K562 (cell line): Measurements from ENCODE around the gene DDX50. TPM values are rescaled to one million over a fixed set of nuclear protein-coding genes. Genes with fewer than 3 reads are reported as not detected.

ENCODE experiments used
- ARID1B ChIP-seq: fragments of 450-650 bp; IDR thresholded peaks from 2 replicates; pipeline ENCODE4 v1.6.1; 2016; ENCODE audit warnings: antibody characterized with exemption, mild to moderate bottlenecking, inconsistent platforms
- HMG20B ChIP-seq: fragments of 250-450 bp; sonication (Bioruptor Pico); IDR thresholded peaks from 2 replicates; pipeline ENCODE4 v1.5.0; 2021; ENCODE audit warnings: mild to moderate bottlenecking
- ID3 ChIP-seq, 2 experiments: fragments of 250-450 bp in 1 of 2; fragments of 450-650 bp in 1 of 2; sonication (Bioruptor Pico) in 1 of 2; IDR thresholded peaks; 2 replicates each; pipeline versions ENCODE4 v1.6.1 to v1.8.0; 2016 to 2021; ENCODE audit warnings: mild to moderate bottlenecking in 2 of 2, moderate library complexity in 2 of 2, missing compliant biosample characterization in 1 of 2, missing genetic modification characterization in 1 of 2
- MAX ChIP-seq: sonication (generic); formaldehyde crosslinking; IDR thresholded peaks from 2 replicates; pipeline ENCODE4 v1.9.0; 2022; ENCODE audit warnings: mild to moderate bottlenecking, missing genetic modification reagents
- MGA ChIP-seq: fragments of 450-650 bp; IDR thresholded peaks from 2 replicates; pipeline ENCODE4 v1.6.1; 2016; ENCODE audit warnings: mild to moderate bottlenecking, moderate library complexity
- NR2F6 ChIP-seq: fragments of 450-650 bp; formaldehyde crosslinking; IDR thresholded peaks from 2 replicates; pipeline ENCODE4 v1.4.0; 2020; ENCODE audit warnings: mild to moderate bottlenecking
- PHF20 ChIP-seq: fragments of 450-650 bp; IDR thresholded peaks from 2 replicates; pipeline ENCODE4 v1.6.1; 2018; ENCODE audit not compliant: partially characterized antibody
- SP1 ChIP-seq: sonication (generic); formaldehyde crosslinking; IDR thresholded peaks from 2 replicates; pipeline ENCODE4 v1.8.1; 2022; ENCODE audit warnings: mild to moderate bottlenecking, missing genetic modification reagents
- ZNF146 ChIP-seq: IDR thresholded peaks from one replicate; pipeline ENCODE4 v1.6.1; 2018; ENCODE audit warnings: missing compliant biosample characterization; ENCODE audit not compliant: unreplicated experiment
- polyA plus RNA-seq, 8 experiments: library from polyadenylated mRNA; depleted of rRNA in 4 of 8; stranded (reverse) in 5 of 8; unstranded in 3 of 8; fragments of >200 nt; fragmentation: Nextera tagmentation in 2 of 8; fragmentation: Illumina TruSeq in 1 of 8; extraction: Ambion mirVana in 2 of 8; extraction: Trizol in 1 of 8; gene quantifications; 2 replicates each; pipeline versions ENCODE4 v1.2.1 to v1.2.3, GENCODE V29; 2011 to 2014; ENCODE audit warnings: inconsistent platforms in 1 of 8, missing spikeins in 1 of 8
- total RNA-seq, 7 experiments: library from RNA; depleted of rRNA in 6 of 7; stranded (reverse); fragments of >200 nt in 6 of 7; fragmentation: Illumina TruSeq in 2 of 7; extraction: Trizol in 2 of 7; gene quantifications; 2 replicates each; pipeline versions ENCODE4 v1.2.1 to v1.2.3, GENCODE V29; 2011 to 2021; ENCODE audit warnings: low replicate concordance in 1 of 7
- TF ChIP-seq, protein P1 (sequence below), 3 experiments: IDR thresholded peaks in 2 of 3; conservative IDR thresholded peaks in 1 of 3; 2 replicates each; pipeline ENCODE4 v1.5.1; 2011 to 2012; ENCODE audit warnings: low read length in 3 of 3, mild to moderate bottlenecking in 3 of 3, control low read depth in 2 of 3, improper control_type of control experiment in 1 of 3, inconsistent platforms in 1 of 3, low read depth in 1 of 3, mixed read lengths in 1 of 3, moderate library complexity in 1 of 3; ENCODE audit not compliant: insufficient read depth in 2 of 3
- TF ChIP-seq, protein P2 (sequence below): fragments of 250-450 bp; sonication (Bioruptor Pico); IDR thresholded peaks from 2 replicates; pipeline ENCODE4 v1.5.0; 2021

The DDX50 gene
- total and polyA plus RNA-seq, 9 of the 15 experiments (the other 6 are each of a cell fraction or from before 2014, with no cell fraction given): 36.7 to 86.8 (median 57.4) TPM

DNA sequence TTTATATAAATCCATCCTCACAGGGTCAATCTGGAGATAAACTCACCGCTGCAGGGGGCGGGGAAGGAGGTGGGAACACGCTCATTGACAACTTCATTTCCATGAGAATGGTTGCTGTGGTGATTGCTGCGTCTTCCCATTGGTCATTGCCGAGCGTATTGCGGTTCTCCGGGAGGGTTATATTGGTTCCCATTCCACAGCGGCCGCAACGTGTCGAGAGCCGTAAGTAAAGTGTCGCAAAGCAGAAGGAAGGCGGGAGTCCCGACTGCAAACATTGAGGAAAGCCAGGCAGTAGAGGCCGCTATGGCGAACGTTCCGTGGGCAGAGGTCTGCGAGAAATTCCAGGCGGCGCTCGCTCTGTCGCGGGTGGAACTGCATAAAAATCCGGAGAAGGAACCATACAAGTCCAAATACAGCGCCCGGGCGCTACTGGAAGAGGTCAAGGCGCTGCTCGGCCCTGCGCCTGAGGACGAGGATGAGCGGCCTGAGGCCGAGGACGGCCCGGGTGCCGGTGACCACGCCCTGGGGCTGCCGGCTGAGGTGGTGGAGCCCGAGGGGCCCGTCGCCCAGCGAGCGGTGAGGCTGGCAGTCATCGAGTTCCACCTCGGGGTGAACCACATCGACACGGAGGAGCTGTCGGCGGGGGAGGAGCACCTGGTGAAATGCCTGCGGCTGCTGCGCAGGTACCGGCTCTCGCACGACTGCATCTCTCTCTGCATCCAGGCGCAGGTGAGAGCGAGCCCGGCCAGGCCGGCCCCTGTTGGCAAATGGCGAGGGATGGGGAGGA is 87.6 kb downstream of the DDX50 start, which contains the start of gene KIFBP (continued):
- TF ChIP-seq PHF20 (peak; percentile 80), MAX (CRISPR knock-in tag) (peak; percentile 52), ARID1B (peak; percentile 54), ID3 (CRISPR knock-in tag; IDR thresholded peaks at IDR 0.05) (no peak), ID3 (tag; IDR thresholded peaks at IDR 0.05) (peak; percentile 68; the same call in 1 of the 2 replicates), HMG20B (CRISPR knock-in tag) (no peak), ZNF146 (CRISPR knock-in tag) (peak; percentile 7), SP1 (CRISPR knock-in tag) (peak; percentile 89), MGA (no peak; the same call in 1 of the 2 replicates), NR2F6 (CRISPR knock-in tag) (peak; percentile 76; the same call in 1 of the 2 replicates)
- TF ChIP-seq, protein P1, sequence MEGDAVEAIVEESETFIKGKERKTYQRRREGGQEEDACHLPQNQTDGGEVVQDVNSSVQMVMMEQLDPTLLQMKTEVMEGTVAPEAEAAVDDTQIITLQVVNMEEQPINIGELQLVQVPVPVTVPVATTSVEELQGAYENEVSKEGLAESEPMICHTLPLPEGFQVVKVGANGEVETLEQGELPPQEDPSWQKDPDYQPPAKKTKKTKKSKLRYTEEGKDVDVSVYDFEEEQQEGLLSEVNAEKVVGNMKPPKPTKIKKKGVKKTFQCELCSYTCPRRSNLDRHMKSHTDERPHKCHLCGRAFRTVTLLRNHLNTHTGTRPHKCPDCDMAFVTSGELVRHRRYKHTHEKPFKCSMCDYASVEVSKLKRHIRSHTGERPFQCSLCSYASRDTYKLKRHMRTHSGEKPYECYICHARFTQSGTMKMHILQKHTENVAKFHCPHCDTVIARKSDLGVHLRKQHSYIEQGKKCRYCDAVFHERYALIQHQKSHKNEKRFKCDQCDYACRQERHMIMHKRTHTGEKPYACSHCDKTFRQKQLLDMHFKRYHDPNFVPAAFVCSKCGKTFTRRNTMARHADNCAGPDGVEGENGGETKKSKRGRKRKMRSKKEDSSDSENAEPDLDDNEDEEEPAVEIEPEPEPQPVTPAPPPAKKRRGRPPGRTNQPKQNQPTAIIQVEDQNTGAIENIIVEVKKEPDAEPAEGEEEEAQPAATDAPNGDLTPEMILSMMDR (IDR thresholded peaks at IDR 0.05 in 2 of 3, conservative IDR thresholded peaks at IDR 0.05 in 1 of 3; ENCODE audit: insufficient read depth in 2 of 3, low read depth in 1 of 3, low read length in 3 of 3): peak; percentile 85 to 97 (median 94)
- TF ChIP-seq, protein P2, sequence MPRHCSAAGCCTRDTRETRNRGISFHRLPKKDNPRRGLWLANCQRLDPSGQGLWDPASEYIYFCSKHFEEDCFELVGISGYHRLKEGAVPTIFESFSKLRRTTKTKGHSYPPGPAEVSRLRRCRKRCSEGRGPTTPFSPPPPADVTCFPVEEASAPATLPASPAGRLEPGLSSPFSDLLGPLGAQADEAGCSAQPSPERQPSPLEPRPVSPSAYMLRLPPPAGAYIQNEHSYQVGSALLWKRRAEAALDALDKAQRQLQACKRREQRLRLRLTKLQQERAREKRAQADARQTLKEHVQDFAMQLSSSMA: 0 out of 2 replicates have a peak, but pooled peaks have one; percentile 19
